ENCODE results near the gene CLCNKA. TPM values are rescaled to one million over a fixed set of nuclear protein-coding genes. Genes with fewer than 3 reads are reported as not detected.

CLCNKA gene
- total RNA-seq, 6 experiments from 2014 or later: 0.43 to 0.47 TPM; not detected in 4

- Histone ChIP-seq H3K36me3 (no peaks in the 10 kb centered on the region), H3K4me1 (no peaks in the 10 kb centered on the region), H3K9me3 (no peaks in the 10 kb centered on the region), H3K4me3 (no peak overlapping the region), H3K27me3 (no peaks in the 10 kb centered on the region), H3K27ac (no peak overlapping the region)
- intact Hi-C loops (cut with DNase I): loop anchor here (5.0 kb wide), 2 partner anchors 175 to 185 kb away; partner anchors contain the start of gene UQCRHL (in 1 of the 2)
- TF ChIP-seq CTCF (IDR thresholded peaks at IDR 0.05) (no peak), POLR2A (IDR thresholded peaks at IDR 0.05) (no peak)
- ATAC-seq (no peak), DNase-seq (no peak)
- 89% methylated on average over 4 of the region's 7 CpGs for WGBS (ENCODE audit: insufficient coverage, low coverage, low lambda C conversion rate, missing lambda C conversion rate)
Observed at GRCh38 chr1:15992187-15992553, 29.7 kb upstream of the CLCNKA start.

GRCh38 chr1:15992582-15993500 is 29.0 kb upstream of the CLCNKA start:
- ATAC-seq: no peak
- WGBS (ENCODE audit: insufficient coverage, low coverage, low lambda C conversion rate, missing lambda C conversion rate): 80% methylated on average over 1 of the region's 17 CpGs
- H3K9me3 ChIP-seq: no peaks in the 10 kb centered on the region
- no peaks in the 10 kb centered on the region for H3K36me3 ChIP-seq
- H3K4me3 ChIP-seq: no peak overlapping the region
- no peaks in the 10 kb centered on the region for H3K27me3 ChIP-seq
- H3K27ac ChIP-seq: no peak overlapping the region
- H3K4me1 ChIP-seq: no peaks in the 10 kb centered on the region
- no peak for DNase-seq
- TF ChIP-seq CTCF (IDR thresholded peaks at IDR 0.05): no peak
- TF ChIP-seq POLR2A (IDR thresholded peaks at IDR 0.05): no peak
- intact Hi-C loops (cut with DNase I): loop anchor here (5.0 kb wide), 2 partner anchors 176 to 186 kb away; partner anchors contain the start of gene UQCRHL (in 1 of the 2)

- Histone ChIP-seq H3K27ac (no peak overlapping the region), H3K36me3 (no peaks in the 10 kb centered on the region), H3K4me3 (no peak overlapping the region), H3K4me1 (no peaks in the 10 kb centered on the region), H3K9me3 (no peaks in the 10 kb centered on the region), H3K27me3 (no peaks in the 10 kb centered on the region)
- DNase-seq (no peak), ATAC-seq (no peak)
- TF ChIP-seq POLR2A (IDR thresholded peaks at IDR 0.05) (no peak), CTCF (IDR thresholded peaks at IDR 0.05) (no peak)
- 74% methylated on average over 6 of the region's 15 CpGs for WGBS (ENCODE audit: insufficient coverage, low coverage, low lambda C conversion rate, missing lambda C conversion rate)
- intact Hi-C loops (cut with DNase I): loop anchor here (5.0 kb wide), 2 partner anchors 176 to 186 kb away; partner anchors contain the start of gene UQCRHL (in 1 of the 2)
Observed at GRCh38 chr1:15993666-15994065, 28.2 kb upstream of the CLCNKA start.

GRCh38 chr1:15994081-15994480 is 27.8 kb upstream of the CLCNKA start:
- no peak for TF ChIP-seq CTCF (IDR thresholded peaks at IDR 0.05)
- no peak for TF ChIP-seq POLR2A (IDR thresholded peaks at IDR 0.05)
- no peaks in the 10 kb centered on the region for H3K36me3 ChIP-seq
- intact Hi-C loops (cut with DNase I): loop anchor here (5.0 kb wide), 2 partner anchors 177 to 187 kb away; partner anchors contain the start of gene UQCRHL (in 1 of the 2)
- DNase-seq (no peak), ATAC-seq (no peak)
- no peaks in the 10 kb centered on the region for H3K4me1 ChIP-seq
- no peaks in the 10 kb centered on the region for H3K27me3 ChIP-seq
- no CpG with 5 or more reads among the region's 10 CpGs for WGBS (ENCODE audit: insufficient coverage, low coverage, low lambda C conversion rate, missing lambda C conversion rate)
- no peak overlapping the region for H3K4me3 ChIP-seq
- no peak overlapping the region for H3K27ac ChIP-seq
- H3K9me3 ChIP-seq: no peaks in the 10 kb centered on the region

Data from right lobe of liver (tissue), 6 donors.